ENCODE measurements around the gene MIPOL1.

DNA sequence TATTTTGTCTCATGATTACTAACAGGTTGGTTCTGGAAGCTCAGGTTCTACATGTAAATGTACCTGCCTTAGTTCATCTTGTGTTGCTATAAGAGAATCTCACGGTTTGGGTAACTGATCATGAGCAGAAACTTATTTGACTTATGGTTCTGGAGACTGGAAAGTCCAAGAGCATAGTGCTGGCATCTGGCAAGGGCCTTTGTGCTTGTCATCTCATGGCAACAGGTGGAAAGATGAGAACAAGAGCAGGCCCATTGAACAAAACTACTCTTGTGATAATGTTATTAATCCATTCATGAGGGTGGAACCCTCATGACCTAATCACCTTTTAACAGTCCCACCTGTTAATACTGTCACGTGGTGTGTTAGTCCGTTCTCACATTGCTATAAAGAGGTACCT is 23.3 kb downstream of the MIPOL1 start:
- TF ChIP-seq POLR2AphosphoS5 (IDR thresholded peaks at IDR 0.05; ENCODE audit: low read depth, low read length) (no peak), TAF1 (IDR thresholded peaks at IDR 0.05; ENCODE audit: borderline replicate concordance, low read depth, low read length) (no peak)
